Dedifferentiated amniotic fluid mesenchymal stem cell (primary cell): ENCODE measurements around the gene GABPB2.

ENCODE experiments used
- DNase-seq: peaks from one replicate; pipeline ENCODE4 v3.0.0-alpha.2; 2016; ENCODE audit errors: extremely low spot score

Gene GABPB2

GRCh38 chr1:151165281-151165737 is 94.7 kb downstream of the GABPB2 start:
- no peak for DNase-seq

GRCh38 chr1:151165738-151166504 is 95.4 kb downstream of the GABPB2 start, which contains the start of the genes LYSMD1 and SCNM1:
TSS of gene LYSMD1 (minus strand) at chr1:151165902. CDS start at chr1:151165258, 644 bp downstream.
TSS of gene SCNM1 (plus strand) at chr1:151166144. CDS start at chr1:151166153, 9 bp downstream.
- peak; percentile 99 for DNase-seq

GRCh38 chr1:151166505-151166956 is 96.0 kb downstream of the GABPB2 start:
- DNase-seq: peak; percentile 44

GRCh38 chr1:151167116-151167515 is 96.6 kb downstream of the GABPB2 start:
- DNase-seq: no peak

GRCh38 chr1:151171190-151171589 is 100.6 kb downstream of the GABPB2 start:
- no peak for DNase-seq
